T follicular helper cell (primary cell): ENCODE measurements around the gene EVI5.
A peak's percentile ranks its signal among the peaks of the same experiment; 100 is the strongest.
"Not testable (repeated sequence)": the region's sequence is repeated elsewhere in the genome, so short reads cannot be mapped to it uniquely, and the experiment has no call there.

Experiments
- DNase-seq: peaks from one replicate; pipeline ENCODE4 v3.0.0-alpha.2; 2020; ENCODE audit warnings: low read depth

Gene EVI5

DNA sequence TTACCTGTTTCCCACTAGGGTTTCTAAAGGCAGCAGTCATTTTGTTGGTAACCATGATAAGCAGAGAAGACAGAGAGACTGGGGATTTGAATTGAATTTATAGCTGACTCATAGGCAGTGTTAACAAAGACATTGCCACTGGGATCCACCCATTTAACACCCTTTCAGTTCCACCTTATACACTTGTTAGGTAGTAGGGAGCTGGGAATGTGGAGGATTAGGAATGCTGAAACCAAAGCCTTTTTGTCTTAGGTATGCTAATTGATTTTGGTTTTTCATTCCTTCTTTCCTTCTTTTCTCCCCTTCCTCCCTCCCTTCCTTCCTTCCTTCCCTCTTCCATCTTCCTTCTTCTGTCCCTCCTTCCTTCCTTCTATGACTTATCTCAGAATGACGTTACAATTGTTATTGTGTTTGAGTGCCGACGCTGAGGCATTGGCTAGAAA lies 7.5 kb upstream of the EVI5 start:
- DNase-seq = no peak

DNA sequence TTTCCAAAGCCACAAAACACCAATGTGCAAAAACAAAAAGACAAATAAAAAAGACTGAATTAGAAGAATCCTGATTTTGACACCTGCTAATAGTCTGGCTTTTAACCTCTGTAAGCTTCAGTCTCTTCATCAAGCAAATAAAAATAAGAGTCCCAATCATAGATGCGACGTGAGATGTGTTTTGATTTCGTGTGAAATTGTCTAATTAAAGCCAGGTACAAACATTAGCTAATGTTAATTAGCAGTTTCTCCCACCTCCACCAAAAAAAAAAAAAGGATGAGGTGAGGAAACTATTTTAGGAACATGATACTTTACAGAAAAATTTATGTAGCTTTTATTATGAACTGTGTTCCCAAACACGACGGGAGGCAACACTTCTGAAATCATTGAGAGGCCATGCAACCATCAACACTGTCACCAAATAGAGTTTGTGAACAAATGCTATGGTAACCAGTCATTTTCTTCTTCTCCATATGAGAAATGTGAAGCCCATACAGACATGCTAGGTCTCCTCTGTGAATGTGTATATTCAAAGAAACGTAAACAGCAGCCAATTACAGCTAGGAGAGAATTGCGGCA lies 6.7 kb upstream of the EVI5 start:
- DNase-seq = no peak

DNA sequence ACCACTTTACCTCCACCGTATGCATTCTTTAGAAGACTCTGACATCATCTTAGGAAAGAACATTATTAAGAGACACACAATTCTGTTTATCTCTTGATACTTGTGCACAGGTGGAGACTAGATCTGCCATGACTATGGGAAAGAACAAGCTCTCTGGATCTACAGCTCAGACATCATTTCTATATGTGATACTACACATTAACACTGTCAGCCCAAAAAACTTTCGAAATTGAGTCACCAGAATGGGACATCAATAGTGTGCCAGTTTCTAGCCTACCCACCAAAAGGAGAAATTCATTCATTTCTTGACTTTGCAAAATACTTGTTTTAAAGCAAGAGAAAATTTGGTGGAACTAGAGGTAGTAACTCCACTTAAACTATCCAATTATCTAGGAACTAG lies 6.0 kb upstream of the EVI5 start:
- no peak for DNase-seq

DNA sequence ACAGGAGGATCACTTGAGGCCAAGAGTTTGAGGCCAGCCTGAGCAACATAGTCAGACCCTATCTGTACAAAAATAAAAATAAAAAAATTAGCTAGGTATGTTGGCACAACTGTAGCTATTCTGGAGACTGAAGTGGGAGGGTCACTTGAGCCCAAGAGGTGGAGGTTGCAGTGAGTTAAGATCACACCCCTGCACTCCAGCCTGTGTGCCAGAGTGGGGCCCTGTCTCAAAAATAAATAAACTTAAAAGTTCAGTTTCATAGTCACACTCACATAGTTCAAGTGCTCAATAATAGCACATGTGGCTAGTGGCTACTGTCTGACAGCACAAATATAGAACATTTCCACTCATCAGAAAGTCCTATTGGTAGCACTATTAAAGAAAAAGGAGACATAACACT lies 5.2 kb upstream of the EVI5 start:
- DNase-seq = no peak

DNA sequence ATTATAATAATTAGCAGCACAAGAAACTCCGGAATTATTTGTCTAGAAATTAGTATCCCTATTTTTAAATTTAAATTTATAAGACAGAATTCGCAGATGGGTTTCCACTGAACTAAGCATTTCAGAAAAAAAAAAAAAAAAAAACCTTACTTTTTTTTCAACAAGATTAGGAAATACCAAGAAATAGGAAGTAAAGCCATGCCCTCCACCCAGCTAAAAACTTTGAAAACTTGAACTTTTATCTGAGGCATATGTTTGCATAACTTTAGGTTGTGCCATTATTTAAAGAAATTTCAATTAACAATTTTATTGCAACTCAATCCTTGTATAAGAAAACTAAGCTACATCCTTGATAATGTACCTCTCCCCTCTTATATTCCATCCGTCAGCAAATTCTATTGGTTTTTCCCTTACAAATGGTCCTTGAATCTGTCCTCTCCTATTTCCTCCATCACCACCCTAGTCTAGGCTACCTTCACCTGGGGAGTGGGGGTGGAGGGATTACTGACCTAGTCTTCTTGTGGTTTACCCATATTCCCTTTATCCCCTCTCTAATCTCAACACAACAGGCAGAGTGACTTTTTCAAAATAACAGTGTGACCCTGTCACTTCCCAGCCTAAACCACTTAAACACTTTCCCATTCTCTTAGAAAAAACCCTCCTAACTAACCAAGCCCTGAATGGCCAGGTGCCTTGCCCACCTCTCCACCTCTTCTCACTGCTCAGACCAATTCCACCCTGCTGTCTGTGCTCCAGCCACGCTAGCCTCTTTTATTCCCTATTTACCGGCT lies 1.4 kb upstream of the EVI5 start:
- DNase-seq = no peak

DNA sequence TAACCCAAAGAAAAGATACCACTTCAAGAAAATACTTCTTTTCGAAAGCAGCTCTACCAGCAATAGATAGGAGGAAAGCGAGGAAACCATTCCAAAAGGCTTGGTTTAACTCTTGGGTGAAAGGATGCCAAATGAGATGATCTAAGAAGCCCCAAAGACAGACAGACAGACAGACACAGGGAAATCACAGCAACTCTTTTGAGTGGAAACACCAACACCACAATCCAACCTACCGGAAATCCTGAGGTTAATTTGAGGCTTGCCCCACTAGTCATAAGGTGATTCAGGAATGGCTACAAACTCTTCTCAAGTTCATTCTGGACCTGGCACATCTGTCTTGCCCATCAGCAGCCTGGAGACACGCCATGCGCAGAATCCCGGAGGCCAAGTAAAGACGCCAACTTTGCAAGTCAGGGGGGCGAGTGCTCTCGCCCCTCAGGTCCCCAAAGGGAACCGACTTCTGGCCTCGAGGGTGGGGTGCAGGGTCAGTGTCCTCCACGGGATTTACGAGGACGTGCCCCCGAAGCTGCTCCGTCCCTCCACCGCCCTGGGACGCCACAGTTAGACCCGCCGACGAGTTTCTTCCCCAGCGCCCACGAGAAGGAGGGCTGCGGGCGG lies 778 bp downstream of the EVI5 start:
- peak; percentile 6 for DNase-seq

DNA sequence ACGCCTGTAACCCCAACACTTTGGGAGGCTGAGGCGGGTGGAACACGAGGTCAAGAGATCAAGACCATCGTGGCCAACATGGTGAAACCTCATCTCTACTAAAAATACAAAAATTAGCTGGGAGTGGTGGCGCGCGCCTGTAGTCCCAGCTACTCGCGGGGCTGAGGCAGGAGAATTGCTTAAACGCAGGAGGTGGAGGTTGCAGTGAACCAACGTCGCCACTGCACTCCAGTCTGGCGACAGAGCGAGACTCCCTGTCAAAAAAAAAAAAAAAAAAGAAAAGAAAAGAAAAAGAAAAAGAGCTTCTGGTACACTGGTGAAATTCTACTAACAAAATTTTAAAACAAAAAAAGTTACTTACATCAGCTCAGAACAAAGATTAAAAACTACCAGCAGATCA lies 1.4 kb downstream of the EVI5 start:
- not testable (repeated sequence) for DNase-seq

DNA sequence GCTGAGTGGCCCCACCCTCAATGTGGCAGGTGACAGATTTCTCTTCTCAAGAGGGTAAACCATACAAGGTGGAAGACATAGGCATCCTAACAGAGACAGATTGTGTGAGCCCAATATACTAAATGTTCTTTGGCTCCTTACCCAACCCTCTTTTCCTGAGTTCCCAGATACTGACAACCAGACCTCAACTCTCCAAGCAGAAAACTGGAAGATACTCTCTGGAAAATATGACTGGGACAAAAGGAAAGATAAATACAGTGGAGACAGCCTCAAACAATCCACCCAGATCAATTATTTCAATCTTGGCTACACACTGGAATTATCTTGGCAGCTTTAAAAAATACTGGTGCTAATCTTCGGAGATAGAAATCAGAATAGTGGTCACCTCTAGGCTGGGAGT lies 6.5 kb downstream of the EVI5 start:
- no peak for DNase-seq

DNA sequence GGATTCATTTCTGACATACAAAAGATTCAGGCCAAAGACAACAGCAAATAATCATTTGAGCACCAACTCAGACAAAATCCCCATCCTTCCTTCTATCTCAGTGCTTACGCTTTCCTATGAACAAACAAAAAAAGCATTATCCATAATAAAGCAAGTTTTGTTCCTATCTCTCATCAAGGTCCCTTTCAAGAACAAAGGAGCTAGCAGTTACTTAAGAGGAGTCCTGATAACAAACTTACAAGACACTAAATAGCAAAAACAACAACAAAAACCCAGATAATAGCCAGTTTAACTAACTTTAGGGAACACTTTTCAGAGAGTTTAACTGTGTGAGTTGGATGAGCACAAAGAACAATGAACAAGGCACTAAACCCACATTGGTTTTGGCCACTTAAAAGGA lies 10.5 kb downstream of the EVI5 start:
- DNase-seq = no peak

DNA sequence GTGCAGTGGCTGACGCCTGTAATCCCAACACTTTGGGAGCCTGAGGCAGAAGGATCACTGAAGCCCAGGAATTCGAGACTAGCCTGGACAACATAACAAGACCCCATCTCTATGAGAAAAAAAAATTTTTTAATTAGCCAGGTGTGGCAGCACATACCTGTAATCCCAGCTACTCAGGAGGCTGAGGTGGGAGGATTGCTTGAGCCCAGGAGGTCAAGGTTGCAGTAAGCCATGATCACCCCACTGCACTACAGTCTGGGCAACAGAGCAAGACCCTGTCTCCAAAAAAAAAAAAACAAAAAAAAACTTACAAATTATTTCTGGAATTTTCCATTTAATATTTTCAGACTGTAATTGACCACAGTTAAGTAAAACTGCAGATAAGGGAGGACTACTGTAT lies 11.2 kb downstream of the EVI5 start:
- not testable (repeated sequence) for DNase-seq

DNA sequence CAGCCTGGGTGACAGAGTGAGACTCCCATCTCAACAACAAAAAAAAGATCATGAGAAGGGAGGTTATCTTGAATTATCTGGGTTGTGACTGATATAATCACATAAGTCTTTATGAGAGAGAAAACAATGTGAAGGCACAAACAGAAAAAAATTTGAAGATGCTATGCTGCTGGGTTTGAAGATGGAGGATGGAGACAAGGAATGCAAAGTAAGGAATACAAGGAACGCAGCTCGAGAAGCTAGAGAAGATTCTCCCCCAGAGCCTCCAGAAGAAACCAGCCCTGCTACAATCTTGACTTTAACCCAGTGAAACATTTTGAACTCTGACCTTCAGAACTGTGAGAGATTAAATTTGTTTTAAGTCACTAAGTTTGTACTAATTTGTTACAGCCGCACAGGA lies 15.1 kb downstream of the EVI5 start:
- DNase-seq = no peak

DNA sequence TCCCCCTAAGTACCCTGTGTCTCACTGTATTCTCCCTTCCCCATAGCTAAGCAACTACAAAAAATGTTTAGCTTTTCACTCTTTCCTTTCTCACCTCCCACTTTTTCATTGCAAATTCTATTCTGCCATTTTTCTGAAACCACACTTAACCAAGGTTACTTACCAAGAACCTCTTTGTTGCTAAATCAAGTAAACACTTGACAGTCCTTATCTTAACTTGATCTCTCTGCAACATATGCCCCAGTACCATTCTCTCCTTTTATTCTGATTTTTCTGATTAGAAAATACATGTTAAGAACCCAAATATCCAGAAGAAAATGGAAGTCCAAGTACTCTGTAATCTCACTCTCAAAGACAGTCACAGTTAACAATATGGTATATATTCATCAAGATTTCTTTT lies 16.0 kb downstream of the EVI5 start:
- DNase-seq = no peak

DNA sequence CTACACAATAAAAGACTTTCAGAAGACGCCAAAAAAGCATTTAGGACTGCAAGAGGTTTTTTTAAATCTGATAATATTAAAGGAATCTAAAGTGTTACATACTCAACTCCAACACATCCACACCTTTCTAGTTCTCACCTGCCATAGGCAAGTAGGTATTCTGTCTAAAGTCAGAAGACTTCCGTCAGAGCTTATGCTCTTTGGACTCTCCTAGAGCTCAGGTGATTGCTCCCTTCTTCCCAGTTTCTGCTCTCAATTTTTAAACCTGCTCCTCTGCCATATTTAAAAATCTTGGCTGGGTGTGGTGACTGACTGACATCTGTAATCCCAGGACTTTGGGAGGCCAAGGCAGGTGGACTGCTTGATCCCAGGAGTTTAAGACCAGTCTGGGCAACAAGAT lies 16.6 kb downstream of the EVI5 start:
- no peak for DNase-seq

DNA sequence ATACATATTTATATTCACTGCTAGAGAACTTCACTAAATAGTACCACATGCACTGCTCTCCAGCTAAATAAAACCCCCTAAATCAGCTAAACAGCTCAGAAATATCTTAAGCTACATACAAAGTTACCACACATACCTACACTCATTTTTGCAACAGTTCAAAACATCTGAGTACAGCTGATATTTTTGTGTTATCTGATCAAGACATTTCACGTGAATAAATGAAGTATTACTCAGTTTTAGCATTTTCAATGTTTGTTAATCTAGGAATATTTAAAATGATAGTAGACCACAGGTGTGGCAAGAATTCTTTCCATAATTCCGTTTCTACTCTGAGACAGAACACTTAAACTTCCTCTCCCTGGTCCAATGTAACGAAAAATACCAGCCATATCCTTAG lies 20.8 kb downstream of the EVI5 start:
- DNase-seq = no peak

DNA sequence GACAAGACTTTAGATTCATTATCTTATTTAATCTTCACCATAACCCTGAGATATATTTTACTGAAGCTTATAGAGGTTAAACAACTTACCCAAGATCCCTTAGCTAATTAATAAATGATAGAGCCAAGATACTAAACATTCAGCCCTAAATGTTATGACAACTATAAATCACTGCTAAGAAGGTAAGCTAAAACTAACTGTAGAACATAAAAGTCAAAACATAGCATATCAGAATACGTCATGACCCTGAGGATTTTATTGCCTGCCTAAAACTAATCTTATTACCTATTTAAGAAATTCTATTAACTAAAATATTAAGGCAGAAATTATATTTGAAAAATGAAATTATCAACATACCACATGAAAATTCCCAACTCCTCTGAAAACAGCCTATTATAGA lies 22.6 kb downstream of the EVI5 start:
- no peak for DNase-seq

DNA sequence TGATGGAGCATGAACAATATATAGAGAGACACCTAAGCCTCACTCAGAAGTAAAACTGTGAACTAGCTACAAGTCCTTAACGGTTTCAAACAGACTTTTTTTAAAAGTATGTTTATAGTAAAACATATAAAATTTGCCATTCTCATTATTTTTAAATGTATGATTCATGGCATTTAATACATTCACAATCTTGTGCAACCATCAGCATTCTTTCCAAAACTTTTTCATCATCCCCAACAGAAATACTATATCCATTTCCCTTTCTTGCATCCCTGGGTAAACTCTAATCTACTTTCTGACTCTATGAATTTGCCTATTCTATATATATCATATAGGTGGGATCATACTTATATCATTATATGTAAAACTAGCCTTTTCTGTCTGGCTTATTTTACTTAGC lies 25.5 kb downstream of the EVI5 start:
- DNase-seq = no peak

DNA sequence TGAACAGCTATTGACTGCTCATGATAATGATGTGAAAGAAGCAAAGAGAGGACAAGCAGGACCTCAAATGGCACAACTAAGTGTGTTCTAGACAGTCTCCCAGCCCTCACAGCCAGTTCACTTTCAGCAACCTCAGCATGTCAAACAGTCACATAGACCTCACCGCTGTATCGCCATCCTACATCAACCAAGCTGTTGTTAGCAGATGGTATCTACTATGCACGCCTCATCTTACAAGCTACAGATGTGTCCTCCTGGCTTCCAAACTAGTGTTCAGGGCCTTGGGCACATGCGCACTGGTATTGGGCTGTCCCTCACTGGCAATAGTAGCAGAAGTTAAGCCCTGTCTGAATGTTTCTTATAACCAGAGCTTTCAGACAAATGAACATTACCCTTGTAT lies 28.4 kb downstream of the EVI5 start:
- DNase-seq = no peak

DNA sequence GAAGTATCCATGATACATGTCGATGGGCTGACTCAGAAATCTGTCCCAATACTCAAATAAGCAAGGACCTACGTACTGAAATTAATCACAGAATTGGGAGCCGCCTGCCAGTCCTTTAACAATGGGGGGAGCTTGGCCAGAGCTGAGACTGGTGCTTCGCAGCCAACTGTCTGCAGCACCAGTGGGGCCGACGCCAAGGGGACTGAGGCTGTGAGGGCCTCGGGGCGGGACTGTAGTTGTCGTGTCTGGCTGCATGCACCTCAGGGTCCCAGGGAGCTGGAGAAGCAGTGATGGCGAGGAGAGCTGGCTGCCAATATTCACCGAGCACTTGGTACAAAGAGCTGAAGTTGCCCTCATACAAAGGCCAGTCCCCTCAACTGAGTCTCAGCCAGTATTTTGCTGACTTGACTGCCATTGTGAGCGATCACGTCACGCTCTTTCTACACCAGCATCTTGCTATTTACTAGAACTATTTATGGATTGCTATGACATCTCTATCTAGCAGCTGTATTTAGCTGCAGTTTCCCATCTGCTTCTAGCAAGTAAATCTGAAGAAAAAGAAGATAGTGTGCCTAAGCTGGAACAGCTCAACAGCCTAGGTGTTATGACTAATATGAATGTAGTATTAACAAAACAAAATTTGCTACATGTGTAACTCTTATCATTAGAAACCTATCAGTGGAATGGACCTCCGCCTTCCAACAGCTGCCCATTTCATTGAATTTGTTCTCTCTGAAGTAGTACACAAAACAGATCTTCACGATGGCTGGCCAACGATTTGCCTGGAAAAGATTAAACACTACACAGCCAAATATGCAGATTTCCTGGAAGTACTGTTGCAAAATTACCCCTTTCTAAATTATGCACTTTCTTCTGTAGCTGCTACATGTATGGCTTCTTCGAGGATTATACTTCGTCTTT lies 29.1 kb downstream of the EVI5 start:
- no peak for DNase-seq

DNA sequence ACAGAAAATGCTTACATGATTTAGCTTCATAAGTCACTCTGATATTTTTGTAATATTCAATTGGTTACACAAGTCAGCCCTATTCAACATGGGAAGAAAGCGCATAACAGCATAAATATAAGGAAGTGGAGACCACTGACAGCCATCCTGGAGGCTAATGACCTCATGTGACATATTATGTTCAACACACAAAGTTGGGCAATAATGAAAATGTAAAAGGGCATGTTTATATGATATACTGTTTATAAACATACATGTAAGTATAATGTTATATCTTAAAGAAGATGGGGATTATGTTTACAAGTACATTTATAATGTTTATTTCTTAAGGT lies 30.2 kb downstream of the EVI5 start:
- DNase-seq = no peak

DNA sequence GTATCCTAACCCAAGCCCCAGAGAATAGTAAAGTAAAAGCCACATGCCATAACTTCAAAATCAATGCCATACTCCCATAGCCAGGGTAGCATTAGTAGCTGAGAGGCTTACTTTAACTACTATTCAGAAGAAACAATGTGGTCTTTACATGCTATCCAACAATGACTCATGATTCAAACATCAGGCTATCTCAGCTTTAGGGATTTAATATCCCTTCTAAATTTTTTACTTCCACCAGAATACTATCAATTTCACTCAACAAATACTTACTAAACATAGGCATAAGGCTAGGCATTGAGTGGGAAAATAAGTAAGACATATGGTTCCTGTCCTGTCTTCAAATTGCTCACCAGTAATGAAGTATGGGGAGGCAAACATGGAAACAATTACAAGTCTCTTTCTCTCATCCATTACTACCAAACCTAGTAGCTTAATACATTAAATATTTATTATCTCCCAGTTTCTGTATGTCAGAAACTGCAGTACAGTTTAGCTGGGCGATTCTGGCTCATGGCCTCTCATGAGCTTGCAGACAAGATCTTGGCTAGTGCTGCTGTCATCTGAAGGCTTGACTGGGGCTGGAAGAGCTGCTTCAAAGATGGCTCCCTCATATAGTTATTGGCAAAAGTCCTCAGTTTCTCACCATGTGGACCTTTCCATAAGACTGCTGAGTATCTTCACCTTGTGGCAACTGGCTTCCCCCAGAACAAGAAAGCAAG lies 30.7 kb downstream of the EVI5 start:
- DNase-seq = no peak

DNA sequence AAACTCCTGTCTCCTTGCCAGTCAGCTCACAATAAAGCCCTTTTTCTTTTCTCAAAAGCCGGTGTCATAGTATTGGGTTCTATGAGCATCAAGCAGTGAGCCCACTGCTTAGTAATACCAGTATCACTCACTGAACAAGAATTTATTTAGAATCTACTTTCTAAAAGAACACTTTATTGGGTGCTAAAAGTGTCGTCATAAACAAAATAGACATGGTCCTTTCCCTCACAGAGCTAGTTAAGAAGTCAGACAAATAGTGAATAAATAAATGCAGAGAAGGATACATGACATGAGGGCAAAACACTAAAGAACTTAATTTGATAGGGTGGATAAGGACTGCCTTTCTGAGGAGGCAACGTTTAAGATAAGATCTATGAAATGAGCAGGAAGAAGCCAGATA lies 32.2 kb downstream of the EVI5 start:
- no peak for DNase-seq
